GM19324 (cell line): ENCODE data around the gene THTPA.
"Not testable (repeated sequence)": the region's sequence is repeated elsewhere in the genome, so short reads cannot be mapped to it uniquely, and the experiment has no call there.

Source experiments
- ATAC-seq: cut with Tn5 transposase; IDR thresholded peaks from one replicate; pipeline ENCODE4 v1.9.1; 2021; ENCODE audit warnings: mild to moderate bottlenecking, moderate library complexity; ENCODE audit not compliant: unreplicated experiment, low FRiP score

Gene THTPA

DNA sequence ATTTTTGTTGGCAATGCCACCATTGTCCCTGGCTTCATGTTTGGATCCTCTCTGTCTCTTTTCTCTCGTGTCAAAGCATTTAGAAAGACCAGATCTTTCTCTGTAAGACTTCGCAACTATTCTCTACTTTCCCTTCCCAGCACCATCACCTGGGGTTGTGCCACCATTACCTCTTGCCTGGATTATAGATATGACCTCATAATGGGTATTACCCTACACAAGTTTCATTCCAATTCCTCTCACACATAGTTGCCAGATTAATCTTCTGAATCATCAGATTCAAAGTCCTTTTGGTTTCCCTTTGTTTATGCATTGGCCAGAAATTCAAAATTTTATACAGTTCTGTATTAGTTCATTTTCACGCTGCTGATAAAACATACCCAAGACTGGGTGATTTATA is 52.9 kb downstream of the THTPA start:
- ATAC-seq, result no peak

DNA sequence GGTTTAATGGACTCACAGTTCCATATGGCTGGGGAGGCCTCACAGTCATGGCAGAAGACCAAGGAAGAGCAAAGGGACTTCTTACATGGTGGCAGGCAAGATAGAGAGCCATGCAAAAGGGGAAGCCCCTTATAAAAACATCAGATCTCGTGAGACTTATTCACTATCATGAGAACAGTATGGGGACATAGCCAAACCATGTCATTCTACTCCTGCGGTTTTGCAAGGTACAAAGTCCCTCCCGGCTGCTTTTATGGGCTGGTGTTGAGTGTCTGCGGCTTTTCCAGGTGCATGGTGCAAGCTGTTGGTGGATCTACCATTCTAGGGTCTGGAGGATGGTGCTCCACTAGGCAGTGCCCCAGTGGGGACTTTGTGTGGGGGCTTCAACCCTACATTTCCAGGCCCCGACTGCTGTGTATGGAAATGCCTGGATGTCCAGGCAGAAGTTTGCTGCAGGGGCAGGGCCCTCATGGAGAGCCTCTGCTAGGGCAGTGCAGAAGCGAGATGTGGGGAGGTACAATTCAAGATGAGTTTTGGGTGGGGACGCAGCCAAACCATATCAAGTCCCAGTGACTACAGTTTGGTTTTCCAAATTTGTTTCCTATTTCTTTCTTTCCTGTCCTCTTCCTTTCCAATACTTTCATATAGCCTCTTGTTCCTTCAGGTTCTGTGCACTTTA is 53.5 kb downstream of the THTPA start:
- not testable (repeated sequence) for ATAC-seq
